ENCODE data around the gene USP49.
"Not testable (repeated sequence)": the region's sequence is repeated elsewhere in the genome, so short reads cannot be mapped to it uniquely, and the experiment has no call there.

Gene USP49

GRCh38 chr6:41811946-41812345 lies 83.2 kb downstream of the USP49 start:
- DNase-seq (ENCODE audit: low read depth in 2 of 2), result not testable (repeated sequence)

GRCh38 chr6:41811095-41811494 lies 84.1 kb downstream of the USP49 start:
- no peak for DNase-seq (ENCODE audit: low read depth in 2 of 2)

GRCh38 chr6:41805830-41806774 lies 89.1 kb downstream of the USP49 start:
- DNase-seq (ENCODE audit: low read depth in 2 of 2), result no peak

- DNase-seq (ENCODE audit: low read depth in 2 of 2), result no peak
Observed at GRCh38 chr6:41801380-41801779, 93.8 kb downstream of the USP49 start.

DNA sequence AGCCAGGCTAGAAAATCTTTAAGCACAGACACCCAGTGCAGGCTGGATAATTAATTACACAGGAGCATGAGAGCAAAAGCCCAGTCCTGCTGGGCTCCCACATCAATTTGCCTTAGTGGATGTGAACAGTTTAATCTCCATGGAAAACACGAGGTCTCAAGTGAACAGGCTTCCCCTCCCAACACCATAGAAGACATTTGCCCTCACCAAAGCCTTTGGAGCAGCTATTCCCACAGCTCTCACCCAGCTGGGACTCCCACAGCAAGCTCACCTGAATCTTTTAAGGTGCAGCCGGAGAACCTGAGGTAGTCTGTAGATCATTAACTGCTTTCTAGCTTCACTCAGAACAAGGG lies 95.6 kb downstream of the USP49 start:
- DNase-seq (ENCODE audit: low read depth in 2 of 2), result no peak

DNA sequence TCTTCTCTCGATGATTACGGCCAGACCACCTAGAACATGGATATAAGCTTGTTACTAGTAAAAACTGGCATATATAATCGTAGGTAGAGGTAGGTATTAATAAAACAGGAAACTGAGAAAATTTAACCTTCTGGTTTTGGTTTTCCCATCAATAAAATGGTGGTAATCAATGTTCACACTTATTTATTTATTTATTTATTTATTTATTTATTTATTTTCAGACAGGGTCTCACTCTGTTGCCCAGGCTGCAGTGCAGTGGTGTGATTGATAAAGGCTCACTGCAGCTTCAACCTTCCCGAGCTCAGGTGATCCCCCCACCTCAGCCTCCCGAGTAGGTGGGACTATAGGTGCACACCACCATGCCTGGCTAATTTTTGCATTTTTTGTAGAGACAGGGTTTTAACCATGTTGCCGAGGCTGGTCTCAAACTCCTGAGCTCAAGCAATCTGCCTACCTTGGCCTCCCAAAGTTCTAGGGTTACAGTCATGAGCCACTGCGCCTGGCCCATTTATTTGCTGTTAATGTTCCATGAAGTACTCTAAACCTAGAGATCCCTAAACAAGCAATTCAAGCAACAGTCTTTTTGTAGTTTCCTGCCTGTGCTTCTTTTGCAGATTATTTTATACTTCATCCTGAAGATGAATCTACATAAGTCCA lies 96.1 kb downstream of the USP49 start:
- DNase-seq (ENCODE audit: low read depth in 2 of 2), result no peak

DNA sequence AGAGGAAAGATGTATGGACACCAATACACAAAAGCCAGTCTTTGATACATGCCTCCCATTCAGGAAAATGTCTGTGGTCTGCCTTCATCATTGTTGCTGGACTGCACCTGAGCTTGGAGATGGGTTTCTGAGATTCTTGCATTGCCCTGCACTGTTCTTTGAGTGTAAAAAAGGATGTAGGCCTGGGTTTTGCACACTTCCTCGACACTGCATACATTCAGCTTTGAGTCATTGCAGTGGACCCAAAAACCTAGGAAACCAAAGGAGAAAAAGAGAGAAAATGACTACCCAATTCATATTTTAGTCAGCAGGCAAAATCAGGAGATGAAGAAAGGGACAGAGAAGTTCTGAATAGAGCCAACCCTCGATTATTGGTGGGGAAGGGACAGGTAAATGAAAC lies 98.7 kb downstream of the USP49 start:
- no peak for DNase-seq (ENCODE audit: low read depth in 2 of 2)

DNA sequence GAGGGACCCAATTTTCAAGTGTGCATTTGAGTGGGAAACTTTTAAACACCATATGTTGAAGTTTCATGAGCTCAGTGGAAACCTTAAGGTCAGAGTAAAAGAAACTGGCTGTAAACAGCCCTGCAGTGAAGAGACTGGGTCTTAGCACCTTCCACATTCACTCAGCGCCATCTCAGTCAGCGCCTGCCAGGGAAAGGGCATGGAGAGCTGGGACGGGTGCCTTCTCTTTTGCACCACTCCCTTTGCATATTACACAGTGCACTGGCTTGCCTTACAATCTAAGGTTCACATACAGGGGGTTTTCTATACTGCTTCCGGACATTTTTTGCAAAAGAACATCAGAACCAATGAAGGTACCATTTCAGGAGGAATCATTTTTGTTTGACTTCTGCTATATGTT lies 103.2 kb downstream of the USP49 start:
- DNase-seq (ENCODE audit: low read depth in 2 of 2), result no peak

GRCh38 chr6:41791305-41791704 lies 103.9 kb downstream of the USP49 start:
- no peak for DNase-seq (ENCODE audit: low read depth in 2 of 2)

DNA sequence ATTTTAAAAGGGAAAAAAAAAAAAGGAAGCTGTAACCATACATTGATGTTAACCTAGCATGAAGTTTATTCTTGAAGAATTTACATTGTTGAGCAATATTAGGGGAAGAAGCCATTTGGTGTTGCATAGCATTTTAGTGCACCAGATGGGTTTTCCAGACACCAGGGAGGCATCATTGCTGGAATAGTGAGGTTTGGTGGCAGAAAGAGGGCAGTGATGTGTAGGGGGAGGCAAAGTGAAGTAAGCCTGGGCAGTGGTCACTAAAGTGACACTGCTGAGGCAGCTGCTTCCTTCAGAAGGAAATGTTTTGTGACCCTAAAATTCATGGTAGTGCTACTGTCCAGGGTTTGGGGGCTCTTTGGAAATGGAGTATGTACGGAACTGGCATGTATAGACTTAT lies 105.1 kb downstream of the USP49 start:
- no peak for DNase-seq (ENCODE audit: low read depth in 2 of 2)

GRCh38 chr6:41789390-41789724 lies 105.8 kb downstream of the USP49 start:
- DNase-seq (ENCODE audit: low read depth in 2 of 2), result no peak

DNA sequence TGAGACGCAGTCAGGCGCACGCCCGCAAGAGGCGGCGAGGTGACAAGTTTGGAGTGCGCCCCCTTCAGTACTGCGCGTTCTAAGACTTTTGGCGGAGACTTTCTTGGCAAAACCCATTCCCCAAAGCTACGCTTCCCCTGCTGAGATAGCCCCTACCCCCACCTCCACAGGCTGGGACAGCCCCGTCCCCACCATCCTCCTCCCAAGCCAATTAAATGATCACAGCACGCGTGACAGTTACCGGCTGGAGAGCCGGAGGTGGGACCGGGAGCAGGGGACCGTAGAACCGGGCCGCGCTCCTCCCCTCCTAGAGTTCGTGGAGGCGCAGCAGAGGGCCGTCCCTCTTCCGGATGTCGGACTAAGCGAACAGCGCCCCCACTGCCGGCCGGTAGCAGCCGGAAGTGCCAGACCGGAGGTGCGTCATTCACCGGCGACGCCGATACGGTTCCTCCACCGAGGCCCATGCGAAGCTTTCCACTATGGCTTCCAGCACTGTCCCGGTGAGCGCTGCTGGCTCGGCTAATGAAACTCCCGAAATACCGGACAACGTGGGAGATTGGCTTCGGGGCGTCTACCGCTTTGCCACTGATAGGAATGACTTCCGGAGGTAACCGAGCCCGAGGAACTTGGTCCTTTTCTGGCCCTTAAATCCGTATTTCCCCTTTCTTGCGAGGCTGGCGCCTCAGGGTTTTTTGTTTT lies 107.8 kb downstream of the USP49 start, which contains the start of gene TOMM6:
Gene TOMM6 (plus strand): TSS at position 476 of the 699 bp plus-strand sequence. CDS start 4 bp downstream, at position 480.
- peak; percentile 89 for DNase-seq (ENCODE audit: low read depth in 2 of 2)

DNA sequence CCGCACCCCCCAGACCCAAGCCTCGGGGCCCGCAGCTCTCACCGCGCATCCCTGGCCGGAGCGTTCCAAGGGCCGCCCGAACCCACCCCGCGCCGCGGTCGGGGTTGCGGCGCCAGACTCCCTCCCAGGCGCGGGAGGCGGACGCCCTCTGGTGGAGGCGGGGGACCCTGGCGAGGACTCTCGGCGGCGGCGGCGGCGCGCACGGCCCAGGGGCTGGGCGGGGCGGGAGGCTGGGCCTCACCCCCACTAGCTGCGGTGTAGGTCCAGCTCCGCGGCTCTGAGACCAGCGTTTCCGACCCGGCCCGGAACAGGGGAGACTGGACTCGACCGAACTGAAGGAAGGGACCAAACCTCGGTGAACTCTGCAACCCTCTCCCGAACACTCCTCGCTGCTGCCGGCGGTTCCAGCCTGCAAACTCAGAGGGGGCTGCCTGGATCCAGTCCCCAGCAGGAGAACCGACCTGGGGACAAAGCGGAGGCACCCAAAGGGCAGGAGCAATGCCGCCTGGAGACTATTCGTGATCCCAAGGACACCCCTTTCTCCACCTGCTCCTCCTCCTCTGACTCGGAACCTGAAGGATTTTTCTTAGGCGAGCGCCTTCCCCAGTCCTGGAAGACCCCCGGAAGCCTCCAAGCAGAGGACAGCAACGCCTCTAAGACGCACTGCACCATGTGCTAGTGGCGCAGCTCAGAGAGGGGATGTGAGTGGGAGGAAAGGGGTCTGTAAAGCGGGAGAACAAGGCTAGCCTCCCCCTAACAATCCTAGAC lies 108.5 kb downstream of the USP49 start:
- peak; percentile 66 to 71 for DNase-seq (ENCODE audit: low read depth in 2 of 2)

- DNase-seq (ENCODE audit: low read depth in 2 of 2), result no peak
Observed at GRCh38 chr6:41785689-41786450, 109.3 kb downstream of the USP49 start.

DNA sequence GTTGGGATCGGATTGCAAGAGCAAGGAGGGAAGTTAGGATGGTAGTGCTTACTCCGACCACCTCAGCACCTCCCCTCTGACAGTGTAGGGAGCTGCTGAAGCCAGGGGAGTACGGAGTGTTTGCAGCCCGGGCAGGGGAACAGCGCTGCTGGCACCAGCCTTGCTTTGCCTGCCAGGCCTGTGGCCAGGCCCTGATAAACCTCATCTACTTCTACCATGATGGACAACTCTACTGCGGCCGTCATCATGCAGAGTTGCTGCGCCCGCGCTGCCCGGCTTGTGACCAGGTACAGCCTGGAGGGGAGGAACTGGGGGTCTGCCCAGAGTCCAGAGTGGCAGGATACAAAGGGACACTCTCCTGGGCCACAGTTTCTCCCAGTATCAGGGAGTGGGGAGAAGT lies 109.9 kb downstream of the USP49 start:
- no peak for DNase-seq (ENCODE audit: low read depth in 2 of 2)

- DNase-seq (ENCODE audit: low read depth in 2 of 2), result no peak
Observed at GRCh38 chr6:41784581-41785171, 110.5 kb downstream of the USP49 start.

GRCh38 chr6:41783106-41783780 lies 111.9 kb downstream of the USP49 start:
- no peak for DNase-seq (ENCODE audit: low read depth in 2 of 2)

GRCh38 chr6:41781366-41781730 lies 113.8 kb downstream of the USP49 start:
- DNase-seq (ENCODE audit: low read depth in 2 of 2), result no peak

DNA sequence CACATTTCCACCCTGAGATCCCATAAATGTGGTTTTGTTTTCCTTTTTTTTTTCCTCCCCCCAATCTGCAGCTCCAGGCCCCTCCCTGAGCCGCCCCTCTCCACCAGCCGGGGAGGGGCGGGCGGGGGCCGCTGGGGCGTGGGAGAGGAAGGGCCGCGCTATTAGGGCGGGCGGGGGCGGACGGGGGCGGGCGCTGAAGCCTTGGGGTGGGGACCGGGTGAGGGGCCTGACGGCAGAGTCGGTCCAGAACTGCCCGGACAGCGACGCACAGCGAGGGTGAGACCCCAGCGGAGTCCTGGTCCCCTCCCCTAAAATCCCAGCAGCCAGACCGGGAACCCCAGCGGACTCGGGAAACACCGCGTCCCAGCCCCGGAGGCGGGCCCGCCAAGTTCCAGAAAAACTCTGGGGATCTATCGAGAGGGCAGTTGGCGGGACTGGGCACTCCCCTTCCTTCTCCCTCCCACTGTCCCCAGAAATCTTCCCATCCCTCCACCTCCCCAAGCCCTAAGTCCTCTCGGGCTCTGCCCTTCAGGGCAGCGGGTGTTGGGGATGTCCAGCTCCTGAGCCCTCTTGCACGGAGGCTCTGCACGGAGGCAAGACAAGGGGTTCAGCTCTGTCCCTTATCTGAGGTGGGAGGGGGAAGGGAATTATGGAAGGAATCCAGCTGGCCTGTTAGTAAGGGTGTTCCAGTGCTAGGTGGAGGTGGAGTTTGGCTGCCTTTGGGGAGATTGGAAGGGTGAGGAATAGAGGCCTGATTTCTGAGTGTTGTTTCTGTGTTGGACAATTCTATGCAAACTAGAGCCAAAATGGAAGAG lies 114.4 kb downstream of the USP49 start, which contains the start of gene PRICKLE4:
Gene PRICKLE4 (plus strand): TSS at position 232 of the 815 bp plus-strand sequence. CDS start 2,692 bp downstream, outside the sequence.
- DNase-seq (ENCODE audit: low read depth in 2 of 2), result no peak

Data from activated CD8-positive, alpha-beta memory T cell treated with anti-CD3 and anti-CD28 coated beads for 4 hours (primary cell).